Vagina (tissue), 2 donors: Measurements from ENCODE around the gene STK36.

ENCODE experiments used
- CTCF ChIP-seq, 3 experiments: fragments of 450-650 bp in 2 of 3; fragments of 200-600 bp in 1 of 3; sonication (generic) in 1 of 3; IDR thresholded peaks; one replicate each; pipeline ENCODE4 v1.5.1; 2017 to 2019; ENCODE audit warnings: antibody characterized with exemption in 3 of 3, mild to moderate bottlenecking in 2 of 3, moderate library complexity in 2 of 3
- POLR2A ChIP-seq, 2 donors: fragments of 450-650 bp; IDR thresholded peaks; one replicate each; pipeline ENCODE4 v1.6.1; 2017; ENCODE audit warnings: antibody characterized with exemption in 2 of 2, mild to moderate bottlenecking in 2 of 2, moderate library complexity in 2 of 2

- TF ChIP-seq CTCF (IDR thresholded peaks at IDR 0.05) (no peak), POLR2A (IDR thresholded peaks at IDR 0.05) (no peak)
Measured at GRCh38 chr2:218718058-218718457, 46.2 kb downstream of the STK36 start.
